Measurements from ENCODE around the gene CAMLG.

The CAMLG gene

DNA sequence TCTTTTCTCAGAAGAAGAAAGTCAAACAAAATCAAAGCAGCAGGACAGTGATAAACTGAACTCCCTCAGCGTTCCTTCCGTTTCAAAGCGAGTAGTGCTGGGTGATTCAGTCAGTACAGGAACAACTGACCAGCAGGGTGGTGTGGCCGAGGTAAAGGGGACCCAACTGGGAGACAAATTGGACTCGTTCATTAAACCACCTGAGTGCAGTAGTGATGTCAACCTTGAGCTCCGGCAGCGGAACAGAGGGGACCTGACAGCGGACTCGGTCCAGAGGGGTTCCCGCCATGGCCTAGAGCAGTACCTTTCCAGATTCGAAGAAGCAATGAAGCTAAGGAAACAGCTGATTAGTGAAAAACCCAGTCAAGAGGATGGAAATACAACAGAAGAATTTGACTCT, 2.7 kb downstream of the CAMLG start:
- no peak overlapping the region for H3K27ac ChIP-seq (ENCODE audit: low read length)
- H3K4me2 ChIP-seq (ENCODE audit: low read length), result no peak overlapping the region
- peaks cover 8% of the 10 kb centered on the region for H3K36me3 ChIP-seq (replicated peaks; ENCODE audit: low read depth, low read length)
- TF ChIP-seq, protein P1, sequence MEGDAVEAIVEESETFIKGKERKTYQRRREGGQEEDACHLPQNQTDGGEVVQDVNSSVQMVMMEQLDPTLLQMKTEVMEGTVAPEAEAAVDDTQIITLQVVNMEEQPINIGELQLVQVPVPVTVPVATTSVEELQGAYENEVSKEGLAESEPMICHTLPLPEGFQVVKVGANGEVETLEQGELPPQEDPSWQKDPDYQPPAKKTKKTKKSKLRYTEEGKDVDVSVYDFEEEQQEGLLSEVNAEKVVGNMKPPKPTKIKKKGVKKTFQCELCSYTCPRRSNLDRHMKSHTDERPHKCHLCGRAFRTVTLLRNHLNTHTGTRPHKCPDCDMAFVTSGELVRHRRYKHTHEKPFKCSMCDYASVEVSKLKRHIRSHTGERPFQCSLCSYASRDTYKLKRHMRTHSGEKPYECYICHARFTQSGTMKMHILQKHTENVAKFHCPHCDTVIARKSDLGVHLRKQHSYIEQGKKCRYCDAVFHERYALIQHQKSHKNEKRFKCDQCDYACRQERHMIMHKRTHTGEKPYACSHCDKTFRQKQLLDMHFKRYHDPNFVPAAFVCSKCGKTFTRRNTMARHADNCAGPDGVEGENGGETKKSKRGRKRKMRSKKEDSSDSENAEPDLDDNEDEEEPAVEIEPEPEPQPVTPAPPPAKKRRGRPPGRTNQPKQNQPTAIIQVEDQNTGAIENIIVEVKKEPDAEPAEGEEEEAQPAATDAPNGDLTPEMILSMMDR (IDR thresholded peaks at IDR 0.05; ENCODE audit: low read depth, low read length), result no peak
- no peak for TF ChIP-seq EZH2phosphoT487 (IDR thresholded peaks at IDR 0.05; ENCODE audit: low read depth)
- no peaks in the 10 kb centered on the region for H3K27me3 ChIP-seq (ENCODE audit: low read depth, low read length)
- no peak overlapping the region for H3K4me3 ChIP-seq (ENCODE audit: low read length)
- H4K20me1 ChIP-seq (ENCODE audit: insufficient read depth, low read length), result no peaks in the 10 kb centered on the region
- peaks cover 24% of the 10 kb centered on the region for H3K79me2 ChIP-seq (ENCODE audit: low read length)
- H3K9ac ChIP-seq (ENCODE audit: low read length), result no peak overlapping the region
- H3K4me1 ChIP-seq (ENCODE audit: low read length), result peaks cover 20% of the 10 kb centered on the region
- no peaks in the 10 kb centered on the region for H3K9me3 ChIP-seq (ENCODE audit: insufficient read depth, low read length)
- H2AFZ ChIP-seq (ENCODE audit: low read depth, low read length), result no peak overlapping the region

DNA sequence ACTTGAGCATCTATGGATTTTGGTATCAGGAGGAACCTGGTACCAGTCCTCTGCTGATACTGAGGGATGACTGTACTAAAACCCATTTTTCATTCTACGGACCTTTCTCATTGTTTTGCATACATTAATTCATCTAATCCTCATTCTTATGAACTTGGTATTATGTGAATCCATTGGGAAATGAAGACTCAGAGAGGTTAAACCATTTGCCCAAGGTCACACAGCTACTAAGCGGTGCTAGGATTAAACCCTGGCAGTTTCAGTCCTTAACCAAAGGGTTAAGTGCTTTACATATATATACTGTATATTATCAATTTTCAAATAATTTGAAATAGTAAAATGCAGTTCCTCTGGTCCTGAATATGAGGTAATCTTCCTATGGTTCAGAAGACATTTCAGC, 3.8 kb downstream of the CAMLG start:
- Histone ChIP-seq H2AFZ (ENCODE audit: low read depth, low read length) (no peak overlapping the region), H3K4me2 (ENCODE audit: low read length) (no peak overlapping the region), H3K27me3 (ENCODE audit: low read depth, low read length) (no peaks in the 10 kb centered on the region), H3K4me1 (ENCODE audit: low read length) (peaks cover 12% of the 10 kb centered on the region; the same call in 1 of the 2 replicates), H3K9me3 (ENCODE audit: insufficient read depth, low read length) (no peaks in the 10 kb centered on the region), H3K79me2 (ENCODE audit: low read length) (peaks cover 24% of the 10 kb centered on the region), H3K4me3 (ENCODE audit: low read length) (no peak overlapping the region), H3K27ac (ENCODE audit: low read length) (no peak overlapping the region), H3K9ac (ENCODE audit: low read length) (no peak overlapping the region), H4K20me1 (ENCODE audit: insufficient read depth, low read length) (no peaks in the 10 kb centered on the region), H3K36me3 (replicated peaks; ENCODE audit: low read depth, low read length) (peaks cover 8% of the 10 kb centered on the region)
- TF ChIP-seq, protein P1 (IDR thresholded peaks at IDR 0.05; ENCODE audit: low read depth, low read length), result no peak
- no peak for TF ChIP-seq EZH2phosphoT487 (IDR thresholded peaks at IDR 0.05; ENCODE audit: low read depth)

DNA sequence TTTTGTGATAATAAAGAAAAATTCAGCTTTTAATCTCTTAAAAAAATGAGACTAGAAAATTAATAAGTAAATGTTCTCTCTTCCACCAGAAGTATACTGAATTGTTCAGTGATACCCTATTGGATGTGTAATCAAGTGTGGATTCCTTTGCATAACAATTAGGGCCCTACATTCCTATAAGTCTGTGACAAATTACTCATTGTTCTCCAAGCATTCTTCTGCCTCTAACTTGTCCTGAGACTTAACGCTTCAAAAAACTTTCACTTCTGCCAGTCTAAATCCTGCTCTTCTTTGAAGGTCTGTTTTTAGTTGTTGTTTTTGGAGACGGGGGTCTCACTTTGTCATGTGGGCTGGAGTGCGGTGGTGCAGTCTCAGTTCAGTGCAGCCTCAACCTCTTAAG, 11.1 kb downstream of the CAMLG start:
- H3K27me3 ChIP-seq (ENCODE audit: low read depth, low read length), result no peaks in the 10 kb centered on the region
- peaks cover 4% of the 10 kb centered on the region; the same call in 1 of the 2 replicates for H3K4me1 ChIP-seq (ENCODE audit: low read length)
- no peak overlapping the region for H2AFZ ChIP-seq (ENCODE audit: low read depth, low read length)
- H3K36me3 ChIP-seq (replicated peaks; ENCODE audit: low read depth, low read length), result no peaks in the 10 kb centered on the region
- TF ChIP-seq, protein P1 (IDR thresholded peaks at IDR 0.05; ENCODE audit: low read depth, low read length), result no peak
- no peak for TF ChIP-seq EZH2phosphoT487 (IDR thresholded peaks at IDR 0.05; ENCODE audit: low read depth)
- no peak overlapping the region for H3K27ac ChIP-seq (ENCODE audit: low read length)
- no peak overlapping the region for H3K4me3 ChIP-seq (ENCODE audit: low read length)
- no peaks in the 10 kb centered on the region for H3K79me2 ChIP-seq (ENCODE audit: low read length)
- H4K20me1 ChIP-seq (ENCODE audit: insufficient read depth, low read length), result no peaks in the 10 kb centered on the region
- H3K9me3 ChIP-seq (ENCODE audit: insufficient read depth, low read length), result no peaks in the 10 kb centered on the region
- H3K4me2 ChIP-seq (ENCODE audit: low read length), result no peak overlapping the region
- no peak overlapping the region for H3K9ac ChIP-seq (ENCODE audit: low read length)

DNA sequence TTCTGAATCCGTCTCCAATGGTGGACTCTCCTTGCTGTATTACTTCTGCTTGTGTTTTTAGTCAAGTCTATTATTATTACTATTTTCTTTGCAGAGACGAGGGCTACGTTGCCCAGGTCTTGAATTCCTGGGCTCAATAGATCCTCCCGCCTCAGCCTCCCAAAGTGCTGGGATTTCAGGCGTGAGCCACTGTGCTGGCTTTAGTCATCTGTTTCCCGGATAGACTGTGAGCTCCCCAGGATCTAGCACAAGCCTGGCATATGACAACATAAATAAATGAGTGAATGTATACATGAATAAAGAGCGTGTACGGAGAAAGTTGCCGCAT, 19.8 kb downstream of the CAMLG start:
- Histone ChIP-seq H3K27ac (ENCODE audit: low read length) (0 out of 2 replicates have a peak overlapping the region, but pooled peaks have one; percentile 26), H3K4me2 (ENCODE audit: low read length) (peak overlapping the region; percentile 92), H3K9me3 (ENCODE audit: insufficient read depth, low read length) (no peaks in the 10 kb centered on the region), H3K36me3 (replicated peaks; ENCODE audit: low read depth, low read length) (no peaks in the 10 kb centered on the region), H2AFZ (ENCODE audit: low read depth, low read length) (peak overlapping the region; percentile 97), H3K79me2 (ENCODE audit: low read length) (peaks cover 45% of the 10 kb centered on the region), H3K27me3 (ENCODE audit: low read depth, low read length) (no peaks in the 10 kb centered on the region), H4K20me1 (ENCODE audit: insufficient read depth, low read length) (peaks cover 6% of the 10 kb centered on the region; the same call in 1 of the 2 replicates), H3K9ac (ENCODE audit: low read length) (peak overlapping the region; percentile 74), H3K4me3 (ENCODE audit: low read length) (peak overlapping the region; percentile 94), H3K4me1 (ENCODE audit: low read length) (peaks cover 15% of the 10 kb centered on the region)
- TF ChIP-seq, protein P1 (IDR thresholded peaks at IDR 0.05; ENCODE audit: low read depth, low read length), result no peak
- no peak for TF ChIP-seq EZH2phosphoT487 (IDR thresholded peaks at IDR 0.05; ENCODE audit: low read depth)
